HG03159 (cell line): ENCODE data around the gene FMN1.

Source experiments
- ATAC-seq: cut with Tn5 transposase; IDR thresholded peaks from one replicate; pipeline ENCODE4 v1.9.1; 2021; ENCODE audit warnings: mild to moderate bottlenecking, moderate library complexity; ENCODE audit not compliant: unreplicated experiment

The FMN1 gene

GRCh38 chr15:33027306-33028035, 167.0 kb downstream of the FMN1 start:
- no peak for ATAC-seq

DNA sequence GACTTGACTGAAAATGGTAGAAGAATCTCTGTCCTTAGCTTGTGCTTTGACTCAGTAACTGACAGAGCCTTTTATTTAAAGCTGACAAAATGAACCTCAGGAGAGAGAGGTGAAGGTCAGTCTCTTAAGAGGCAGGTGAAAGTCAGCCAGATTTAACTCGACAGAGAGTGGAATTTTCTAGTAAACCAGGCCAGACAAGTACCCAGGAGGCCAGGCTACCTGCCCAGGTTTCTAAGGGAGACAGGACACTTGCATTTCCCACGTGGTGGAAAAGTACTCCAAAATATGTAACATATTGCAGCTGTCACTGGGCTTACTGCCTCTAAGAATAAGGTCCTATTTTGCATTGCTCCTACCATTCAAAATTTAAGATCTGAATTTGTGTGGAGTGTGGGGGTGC, 167.9 kb downstream of the FMN1 start:
- ATAC-seq = no peak

GRCh38 chr15:33022629-33023028, 171.9 kb downstream of the FMN1 start:
- no peak for ATAC-seq

DNA sequence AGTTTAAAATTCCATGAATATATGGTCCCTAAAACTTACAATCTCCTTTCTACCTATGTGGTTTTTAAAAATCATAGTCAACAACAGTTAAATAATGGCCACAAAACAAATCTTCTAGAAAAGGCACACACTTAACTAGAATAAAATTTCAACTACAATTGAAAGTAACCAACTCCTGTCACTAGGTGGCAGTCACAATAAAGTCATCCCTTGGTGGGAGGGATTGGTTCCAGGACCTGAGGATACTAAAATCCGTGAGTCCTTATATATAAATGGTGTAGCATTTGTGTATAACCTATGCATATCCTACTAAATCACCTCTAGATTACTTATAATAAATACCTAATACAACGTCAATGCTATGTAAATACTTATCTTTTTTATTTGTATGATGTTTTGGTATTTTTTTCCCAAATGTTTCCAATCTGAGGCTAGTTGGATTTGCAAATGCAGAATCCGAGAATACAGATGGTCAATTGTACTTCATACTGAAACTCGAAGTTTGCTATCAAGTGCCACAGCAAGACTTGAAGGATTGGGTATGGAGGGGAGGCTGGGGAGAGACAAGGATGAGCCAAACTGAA, 172.6 kb downstream of the FMN1 start:
- ATAC-seq = no peak

DNA sequence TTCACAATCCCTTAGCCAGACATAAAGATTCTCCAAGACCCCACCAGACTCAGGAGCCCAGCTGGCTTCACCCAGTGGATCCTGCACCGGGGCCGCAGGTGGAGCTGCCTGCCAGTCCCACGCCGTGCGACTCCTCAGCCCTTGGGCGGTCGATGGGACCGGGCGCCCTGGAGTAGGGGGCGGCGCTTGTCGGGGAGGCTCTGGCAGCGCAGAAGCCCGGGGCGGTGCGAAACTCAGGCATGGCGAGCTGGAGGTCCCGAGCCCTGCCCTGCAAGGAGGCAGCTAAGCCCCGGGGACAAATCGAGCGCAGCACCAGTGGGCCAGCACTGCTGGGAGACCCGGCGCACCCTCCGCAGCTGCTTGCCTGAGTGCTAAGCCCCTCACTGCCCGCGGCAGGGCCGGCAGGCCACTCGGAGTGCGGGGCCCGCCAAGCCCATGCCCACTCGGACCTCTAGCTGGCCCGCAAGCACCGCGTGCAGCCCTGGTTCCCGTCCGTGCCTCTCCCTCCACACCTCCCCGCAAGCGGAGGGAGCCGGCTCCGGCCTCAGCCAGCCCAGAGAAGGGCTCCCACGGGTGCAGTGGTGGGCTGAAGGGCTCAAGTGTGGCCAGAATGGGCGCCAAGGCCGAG, 175.0 kb downstream of the FMN1 start:
- no peak for ATAC-seq

- ATAC-seq = no peak
Measured at GRCh38 chr15:33016405-33017024, 178.0 kb downstream of the FMN1 start.

DNA sequence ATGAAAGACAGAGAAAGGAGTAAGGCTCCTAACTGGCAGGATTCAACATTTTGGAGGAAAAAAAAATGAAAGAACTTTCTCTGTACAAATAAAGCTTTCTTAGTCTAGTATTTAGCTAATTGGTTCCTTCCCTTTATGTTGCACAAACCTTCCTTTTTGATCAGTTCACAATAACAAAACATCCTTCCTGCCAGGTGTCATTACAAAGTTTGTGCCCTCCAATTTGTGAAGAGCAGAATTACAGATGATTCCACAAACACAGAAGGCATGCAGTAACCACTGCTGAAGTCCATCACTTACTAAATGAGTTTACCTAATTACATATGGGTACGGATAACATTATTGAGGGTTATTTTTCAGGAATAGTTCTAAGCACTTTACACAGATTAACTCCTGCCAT, 179.9 kb downstream of the FMN1 start:
- ATAC-seq = no peak

DNA sequence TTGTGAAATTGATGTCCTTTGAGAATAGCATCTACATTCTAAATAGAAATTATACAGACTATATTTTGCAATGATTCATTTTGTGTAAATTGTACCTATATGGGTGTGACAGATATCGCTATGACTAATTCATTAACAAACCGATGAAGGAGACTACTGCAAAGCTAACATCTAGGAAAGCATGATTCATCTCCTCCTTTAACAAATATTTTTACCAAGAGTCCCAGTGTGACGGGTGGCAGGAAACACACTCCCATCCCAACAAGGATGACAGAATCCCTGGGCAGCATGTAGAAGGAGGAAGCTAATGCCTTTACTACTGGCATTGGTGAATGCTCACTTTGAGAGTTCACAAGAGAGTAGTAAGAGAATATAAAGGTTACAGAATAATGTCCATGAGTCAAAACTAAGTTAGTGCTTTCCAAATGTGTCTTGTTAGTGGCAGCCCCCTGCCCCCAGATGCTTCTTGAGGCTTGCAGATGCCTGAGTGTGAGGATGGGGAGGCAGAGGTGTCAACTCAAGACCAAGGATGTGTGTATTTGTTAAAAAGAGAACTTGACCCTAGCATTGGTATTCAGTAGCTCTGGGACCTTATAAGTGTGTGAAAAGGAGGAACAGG, 180.6 kb downstream of the FMN1 start:
- ATAC-seq = no peak

DNA sequence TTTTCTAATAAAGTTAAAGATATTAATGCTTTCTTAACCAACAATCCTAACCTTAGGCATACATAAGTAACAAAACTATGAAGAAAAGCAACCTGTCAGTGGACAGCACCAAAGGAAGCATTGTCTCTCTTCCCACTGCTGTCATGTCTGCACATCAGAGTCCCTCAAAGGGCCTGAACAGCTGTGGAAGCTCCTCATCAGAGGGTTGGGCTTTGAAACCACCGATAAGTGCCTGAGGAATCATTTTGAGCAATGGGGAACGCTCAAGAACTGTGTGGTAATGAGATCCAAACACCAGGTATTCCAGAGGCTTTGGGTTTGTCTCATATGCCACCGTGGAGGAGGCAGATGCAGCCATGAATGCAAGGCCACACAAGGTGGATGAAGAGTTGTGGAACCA, 182.5 kb downstream of the FMN1 start:
- no peak for ATAC-seq

GRCh38 chr15:33009603-33010002, 184.9 kb downstream of the FMN1 start:
- no peak for ATAC-seq

DNA sequence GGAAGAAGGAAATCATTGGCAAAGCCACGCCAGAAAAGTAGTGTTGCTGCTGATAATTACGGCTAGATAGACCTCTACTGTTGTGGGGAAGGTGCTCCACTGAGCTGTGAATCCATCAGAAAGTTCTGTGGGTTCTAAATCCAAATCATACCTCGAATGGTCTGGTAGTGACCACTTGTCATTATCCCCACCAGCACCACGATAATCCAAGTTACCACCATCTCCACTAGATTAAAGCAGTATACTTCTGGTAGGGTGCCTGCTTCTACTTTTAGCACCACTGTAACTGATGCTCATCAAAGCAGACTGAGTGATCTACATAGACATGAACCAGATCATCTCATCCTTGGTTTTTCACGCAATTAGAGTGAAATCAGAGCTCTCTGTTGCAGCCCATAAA, 185.5 kb downstream of the FMN1 start:
- ATAC-seq = no peak

GRCh38 chr15:33008284-33008995, 186.1 kb downstream of the FMN1 start:
- ATAC-seq = no peak

- ATAC-seq = no peak
Measured at GRCh38 chr15:33007303-33007855, 187.1 kb downstream of the FMN1 start.

- ATAC-seq = no peak
Measured at GRCh38 chr15:33005582-33005981, 188.9 kb downstream of the FMN1 start.

- no peak for ATAC-seq
Measured at GRCh38 chr15:33001926-33002325, 192.6 kb downstream of the FMN1 start.

DNA sequence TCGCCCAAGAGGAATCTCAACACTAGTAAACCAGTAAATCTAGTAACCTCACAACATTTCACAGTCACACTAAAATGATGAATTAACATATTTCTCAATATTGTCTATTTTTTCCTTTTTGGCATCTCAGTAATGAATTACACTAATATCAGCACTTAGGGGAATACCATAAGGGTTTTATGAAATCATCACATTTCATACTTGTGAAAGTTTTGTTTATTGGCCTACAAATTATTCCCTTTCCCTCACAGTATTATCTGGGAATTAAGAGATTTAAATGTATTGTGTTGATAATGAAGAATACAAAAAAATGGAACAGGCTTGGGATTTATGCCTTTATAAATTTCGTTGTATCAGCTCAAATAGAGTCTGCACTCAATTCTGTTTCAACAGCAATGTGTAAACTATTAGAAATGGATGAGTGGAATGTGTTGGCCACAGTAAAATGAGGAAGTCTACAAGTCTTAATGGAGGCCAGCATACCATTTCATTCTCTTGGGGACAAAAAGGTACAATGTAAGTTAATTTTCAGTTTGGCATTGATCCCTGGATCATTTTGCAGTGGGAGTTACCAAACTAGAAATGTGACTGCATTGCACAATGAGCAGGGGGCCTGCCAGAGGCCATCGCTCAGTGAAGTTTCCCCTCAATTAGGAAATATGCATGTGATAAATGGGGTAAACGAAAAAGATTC, 195.4 kb downstream of the FMN1 start:
- no peak for ATAC-seq

DNA sequence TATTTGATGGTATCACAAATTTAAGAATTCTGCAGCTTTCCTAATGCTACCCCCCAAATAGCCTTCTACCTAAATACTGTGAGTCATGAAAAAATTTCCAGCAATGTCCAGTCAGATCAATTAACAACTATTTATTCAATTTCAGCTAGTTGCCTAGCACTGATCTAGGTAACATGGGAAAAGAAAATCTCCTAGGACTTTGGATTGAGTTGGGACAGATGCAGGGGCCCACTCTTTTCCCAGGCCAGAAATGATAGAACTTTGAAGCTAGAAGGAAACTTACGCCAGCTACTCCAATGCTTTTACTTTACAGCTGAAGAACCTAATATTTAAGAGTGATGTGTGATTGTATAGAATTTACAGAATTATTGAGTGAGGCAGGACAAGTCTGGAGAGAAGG, 196.3 kb downstream of the FMN1 start:
- ATAC-seq = no peak

DNA sequence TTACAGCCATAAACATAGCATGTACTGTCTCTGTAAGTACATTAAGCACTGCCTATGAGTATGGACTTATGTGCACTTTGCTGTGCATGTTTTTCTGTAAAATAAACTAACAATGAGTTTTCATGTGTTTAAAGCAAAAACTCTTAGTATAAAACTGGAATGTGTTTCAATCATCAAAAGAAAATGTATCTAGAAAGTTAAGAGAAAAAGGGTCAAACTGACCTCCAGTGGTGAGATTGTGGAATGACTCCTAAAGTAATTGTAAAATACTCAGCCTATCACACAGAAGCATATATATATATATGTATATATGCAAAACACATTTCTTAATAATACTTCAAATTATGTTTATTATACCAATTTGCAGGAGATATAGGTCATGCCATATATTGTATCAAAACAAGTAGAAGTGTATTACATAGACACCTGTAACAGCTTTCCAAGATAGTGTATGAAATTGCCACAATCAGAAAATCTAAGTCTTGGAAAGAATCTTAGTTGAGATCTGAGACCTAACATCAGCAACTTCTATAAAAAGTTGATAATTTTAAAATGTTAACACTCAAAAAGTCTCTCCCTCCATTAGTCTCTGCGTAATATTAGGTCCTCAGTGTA, 199.6 kb downstream of the FMN1 start:
- no peak for ATAC-seq

GRCh38 chr15:32993285-32993684, 201.2 kb downstream of the FMN1 start:
- no peak for ATAC-seq
